GM19324 (cell line): ENCODE measurements around the gene PYGB.
"Not testable (repeated sequence)": the region's sequence is repeated elsewhere in the genome, so short reads cannot be mapped to it uniquely, and the experiment has no call there.

ENCODE experiments used
- ATAC-seq: cut with Tn5 transposase; IDR thresholded peaks from one replicate; pipeline ENCODE4 v1.9.1; 2021; ENCODE audit warnings: mild to moderate bottlenecking, moderate library complexity; ENCODE audit not compliant: unreplicated experiment, low FRiP score

The PYGB gene

GRCh38 chr20:25260770-25261437, 13.0 kb downstream of the PYGB start:
- ATAC-seq = not testable (repeated sequence)

- no peak for ATAC-seq
Observed at GRCh38 chr20:25269057-25269832, 21.4 kb downstream of the PYGB start.

GRCh38 chr20:25269833-25270170, 21.9 kb downstream of the PYGB start:
- no peak for ATAC-seq

GRCh38 chr20:25270829-25271251, 23.0 kb downstream of the PYGB start:
- no peak for ATAC-seq

- no peak for ATAC-seq
Observed at GRCh38 chr20:25271486-25272222, 23.8 kb downstream of the PYGB start.

- no peak for ATAC-seq
Observed at GRCh38 chr20:25272223-25273000, 24.5 kb downstream of the PYGB start.

- ATAC-seq = no peak
Observed at GRCh38 chr20:25273046-25273445, 25.2 kb downstream of the PYGB start.

GRCh38 chr20:25273541-25274358, 25.9 kb downstream of the PYGB start:
- ATAC-seq = no peak

- ATAC-seq = no peak
Observed at GRCh38 chr20:25274481-25274880, 26.6 kb downstream of the PYGB start.

- ATAC-seq = no peak
Observed at GRCh38 chr20:25274891-25275812, 27.3 kb downstream of the PYGB start.

- ATAC-seq = no peak
Observed at GRCh38 chr20:25275813-25276532, 28.1 kb downstream of the PYGB start.

GRCh38 chr20:25276533-25277050, 28.7 kb downstream of the PYGB start:
- ATAC-seq = no peak

- no peak for ATAC-seq
Observed at GRCh38 chr20:25277051-25277801, 29.3 kb downstream of the PYGB start.

- ATAC-seq = no peak
Observed at GRCh38 chr20:25277941-25278521, 30.1 kb downstream of the PYGB start.

- ATAC-seq = no peak
Observed at GRCh38 chr20:25278636-25279361, 30.9 kb downstream of the PYGB start.

- no peak for ATAC-seq
Observed at GRCh38 chr20:25279403-25279802, 31.5 kb downstream of the PYGB start.
